GM18507 (cell line): ENCODE results near the gene CACNA2D3.

Experiments used
- DNase-seq: peaks from one replicate; pipeline ENCODE4 v3.0.0; 2011; ENCODE audit warnings: low read depth; ENCODE audit not compliant: insufficient read length; ENCODE audit errors: extremely low spot score
- FAIRE-seq: peaks from 2 replicates; lab custom pipeline; 2011; peaks lifted over from hg19 to GRCh38; lab: Jason Lieb, UNC

CACNA2D3 gene

GRCh38 chr3:54665016-54665600 lies 542.8 kb downstream of the CACNA2D3 start:
- no peak for DNase-seq
- no peak for FAIRE-seq

- DNase-seq (no peak), FAIRE-seq (no peak)
Observed at GRCh38 chr3:54668236-54668635, 545.9 kb downstream of the CACNA2D3 start.

- DNase-seq: no peak
- FAIRE-seq: no peak
Observed at GRCh38 chr3:54670201-54671000, 548.0 kb downstream of the CACNA2D3 start.

GRCh38 chr3:54671511-54671910 lies 549.2 kb downstream of the CACNA2D3 start:
- FAIRE-seq (no peak), DNase-seq (no peak)

- DNase-seq (no peak), FAIRE-seq (no peak)
Observed at GRCh38 chr3:54676087-54676486, 553.7 kb downstream of the CACNA2D3 start.

GRCh38 chr3:54681706-54682105 lies 559.4 kb downstream of the CACNA2D3 start:
- DNase-seq: no peak
- FAIRE-seq: no peak

- DNase-seq (no peak), FAIRE-seq (no peak)
Observed at GRCh38 chr3:54685213-54685612, 562.9 kb downstream of the CACNA2D3 start.

GRCh38 chr3:54691289-54691771 lies 569.0 kb downstream of the CACNA2D3 start:
- FAIRE-seq (no peak), DNase-seq (no peak)

GRCh38 chr3:54696313-54696712 lies 574.0 kb downstream of the CACNA2D3 start:
- DNase-seq: no peak
- no peak for FAIRE-seq

- no peak for DNase-seq
Observed at GRCh38 chr3:54698054-54698453, 575.7 kb downstream of the CACNA2D3 start.

GRCh38 chr3:54703923-54704322 lies 581.6 kb downstream of the CACNA2D3 start:
- FAIRE-seq (no peak), DNase-seq (no peak)

More at GRCh38 chr3:54698054-54698453, 575.7 kb downstream of the CACNA2D3 start:
- no peak for FAIRE-seq

GRCh38 chr3:54705730-54706129 lies 583.4 kb downstream of the CACNA2D3 start:
- FAIRE-seq: no peak
- DNase-seq: no peak

- FAIRE-seq (no peak), DNase-seq (no peak)
Observed at GRCh38 chr3:54706738-54707137, 584.4 kb downstream of the CACNA2D3 start.

GRCh38 chr3:54709785-54710184 lies 587.4 kb downstream of the CACNA2D3 start:
- no peak for FAIRE-seq
- no peak for DNase-seq

- no peak for FAIRE-seq
Observed at GRCh38 chr3:54710954-54711353, 588.6 kb downstream of the CACNA2D3 start.

GRCh38 chr3:54712539-54712938 lies 590.2 kb downstream of the CACNA2D3 start:
- DNase-seq: no peak

More at GRCh38 chr3:54710954-54711353, 588.6 kb downstream of the CACNA2D3 start:
- no peak for DNase-seq

GRCh38 chr3:54713031-54713430 lies 590.7 kb downstream of the CACNA2D3 start:
- DNase-seq: no peak
- FAIRE-seq: no peak

More at GRCh38 chr3:54712539-54712938, 590.2 kb downstream of the CACNA2D3 start:
- no peak for FAIRE-seq

- FAIRE-seq: no peak
- DNase-seq: no peak
Observed at GRCh38 chr3:54713455-54713854, 591.1 kb downstream of the CACNA2D3 start.

GRCh38 chr3:54714035-54714434 lies 591.7 kb downstream of the CACNA2D3 start:
- DNase-seq: no peak
- FAIRE-seq: no peak

- DNase-seq: no peak
Observed at GRCh38 chr3:54717506-54717905, 595.2 kb downstream of the CACNA2D3 start.

GRCh38 chr3:54719914-54720313 lies 597.6 kb downstream of the CACNA2D3 start:
- DNase-seq (no peak), FAIRE-seq (no peak)

More at GRCh38 chr3:54717506-54717905, 595.2 kb downstream of the CACNA2D3 start:
- no peak for FAIRE-seq
